ENCODE measurements around the gene HOXD11.

Gene HOXD11

DNA sequence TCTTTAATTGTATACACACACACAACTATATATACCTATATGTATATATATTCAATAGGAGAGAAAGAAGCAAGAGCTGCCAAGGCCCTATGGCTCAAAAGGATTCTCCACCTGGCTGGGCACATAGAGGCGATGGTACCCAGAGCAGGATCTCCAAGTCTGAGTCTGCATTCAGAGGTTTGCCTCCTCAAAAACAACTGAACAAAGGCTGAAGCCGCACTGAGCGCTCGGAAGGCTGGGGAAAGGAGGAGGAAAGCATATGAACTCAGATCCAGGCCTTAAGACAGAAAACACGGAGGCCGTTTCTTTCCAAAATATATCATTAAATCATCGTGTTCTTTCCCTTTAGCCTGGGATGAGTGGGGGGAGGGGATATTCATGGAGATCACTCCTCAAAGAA is 3.9 kb upstream of the HOXD11 start:
- no peak overlapping the region for H3K27ac ChIP-seq
- H3K4me3 ChIP-seq = no peak overlapping the region
- no peak for DNase-seq (ENCODE audit: low spot score)
- TF ChIP-seq, protein P1, sequence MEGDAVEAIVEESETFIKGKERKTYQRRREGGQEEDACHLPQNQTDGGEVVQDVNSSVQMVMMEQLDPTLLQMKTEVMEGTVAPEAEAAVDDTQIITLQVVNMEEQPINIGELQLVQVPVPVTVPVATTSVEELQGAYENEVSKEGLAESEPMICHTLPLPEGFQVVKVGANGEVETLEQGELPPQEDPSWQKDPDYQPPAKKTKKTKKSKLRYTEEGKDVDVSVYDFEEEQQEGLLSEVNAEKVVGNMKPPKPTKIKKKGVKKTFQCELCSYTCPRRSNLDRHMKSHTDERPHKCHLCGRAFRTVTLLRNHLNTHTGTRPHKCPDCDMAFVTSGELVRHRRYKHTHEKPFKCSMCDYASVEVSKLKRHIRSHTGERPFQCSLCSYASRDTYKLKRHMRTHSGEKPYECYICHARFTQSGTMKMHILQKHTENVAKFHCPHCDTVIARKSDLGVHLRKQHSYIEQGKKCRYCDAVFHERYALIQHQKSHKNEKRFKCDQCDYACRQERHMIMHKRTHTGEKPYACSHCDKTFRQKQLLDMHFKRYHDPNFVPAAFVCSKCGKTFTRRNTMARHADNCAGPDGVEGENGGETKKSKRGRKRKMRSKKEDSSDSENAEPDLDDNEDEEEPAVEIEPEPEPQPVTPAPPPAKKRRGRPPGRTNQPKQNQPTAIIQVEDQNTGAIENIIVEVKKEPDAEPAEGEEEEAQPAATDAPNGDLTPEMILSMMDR (IDR thresholded peaks at IDR 0.05) = no peak

DNA sequence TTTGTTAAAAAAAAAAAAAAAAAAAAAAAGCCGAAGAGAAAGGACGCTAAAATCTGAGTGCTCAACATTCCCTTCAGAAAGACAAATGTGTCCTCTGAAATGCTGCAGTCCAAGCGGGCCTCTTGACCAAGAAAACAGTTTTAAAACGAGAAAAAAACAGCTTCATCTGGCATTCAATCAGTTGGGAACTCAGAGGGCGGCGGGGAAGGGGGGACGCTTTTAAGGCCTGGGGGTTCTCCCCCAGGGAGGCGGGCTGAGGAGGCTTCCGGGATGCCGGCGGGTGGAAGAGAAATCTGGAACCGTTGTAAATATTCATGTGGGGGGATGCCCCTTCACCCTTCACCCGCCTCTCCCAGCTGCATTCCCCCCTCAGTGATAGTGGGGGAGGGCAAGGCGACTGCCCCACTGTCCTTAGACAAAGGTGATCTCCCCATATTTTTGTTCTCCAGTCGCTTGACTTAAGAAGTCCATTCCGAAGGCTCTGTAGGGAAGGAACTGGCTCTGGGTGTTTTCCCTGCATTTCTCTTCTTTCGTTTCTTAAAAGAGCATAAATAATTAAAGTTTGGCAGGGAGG is 3.3 kb upstream of the HOXD11 start:
- no peak for DNase-seq (ENCODE audit: low spot score)
- TF ChIP-seq, protein P1 (IDR thresholded peaks at IDR 0.05) = no peak
- Histone ChIP-seq H3K4me3 (peak overlapping the region; percentile 53), H3K27ac (no peak overlapping the region)

DNA sequence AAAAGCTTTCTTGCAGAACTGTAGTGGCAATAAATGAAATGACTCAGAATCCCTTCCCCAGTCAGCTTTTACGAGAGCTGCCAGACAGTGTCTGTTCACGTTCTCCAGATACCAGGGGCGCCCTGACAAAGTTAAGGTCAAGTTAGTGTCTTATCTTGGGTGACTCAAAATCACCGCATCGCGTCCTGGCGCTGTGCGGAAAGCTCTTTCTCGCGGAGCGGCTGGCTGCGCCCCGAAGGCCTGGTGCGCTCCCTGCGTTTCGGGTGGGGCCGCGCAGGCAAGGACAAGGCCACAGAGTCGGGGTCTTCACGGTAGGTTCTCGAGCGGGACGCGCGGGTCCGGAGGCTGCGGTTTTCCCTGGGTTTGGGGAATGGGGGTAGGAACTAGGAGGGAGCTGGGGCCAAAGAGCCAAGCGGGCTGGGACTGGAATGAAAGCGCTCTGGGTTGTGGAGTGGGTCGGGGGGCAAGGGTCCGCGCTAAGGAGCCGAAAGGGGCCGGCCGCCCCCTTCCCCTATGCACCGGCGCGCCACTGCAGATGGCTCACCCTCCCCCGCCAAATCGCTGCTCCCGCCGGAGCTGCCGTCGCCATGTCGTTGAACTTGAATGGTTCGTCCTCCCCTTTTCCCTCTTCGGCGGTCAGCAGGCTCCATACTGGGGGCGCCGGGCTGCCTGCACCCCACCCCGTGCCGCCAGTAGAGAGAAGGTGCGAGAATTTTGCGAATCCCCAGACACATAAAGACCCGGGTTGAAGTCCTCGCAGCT is 2.6 kb upstream of the HOXD11 start:
- Histone ChIP-seq H3K4me3 (peak overlapping the region; percentile 53), H3K27ac (no peak overlapping the region)
- TF ChIP-seq, protein P1 (IDR thresholded peaks at IDR 0.05) = no peak
- no peak for DNase-seq (ENCODE audit: low spot score)

DNA sequence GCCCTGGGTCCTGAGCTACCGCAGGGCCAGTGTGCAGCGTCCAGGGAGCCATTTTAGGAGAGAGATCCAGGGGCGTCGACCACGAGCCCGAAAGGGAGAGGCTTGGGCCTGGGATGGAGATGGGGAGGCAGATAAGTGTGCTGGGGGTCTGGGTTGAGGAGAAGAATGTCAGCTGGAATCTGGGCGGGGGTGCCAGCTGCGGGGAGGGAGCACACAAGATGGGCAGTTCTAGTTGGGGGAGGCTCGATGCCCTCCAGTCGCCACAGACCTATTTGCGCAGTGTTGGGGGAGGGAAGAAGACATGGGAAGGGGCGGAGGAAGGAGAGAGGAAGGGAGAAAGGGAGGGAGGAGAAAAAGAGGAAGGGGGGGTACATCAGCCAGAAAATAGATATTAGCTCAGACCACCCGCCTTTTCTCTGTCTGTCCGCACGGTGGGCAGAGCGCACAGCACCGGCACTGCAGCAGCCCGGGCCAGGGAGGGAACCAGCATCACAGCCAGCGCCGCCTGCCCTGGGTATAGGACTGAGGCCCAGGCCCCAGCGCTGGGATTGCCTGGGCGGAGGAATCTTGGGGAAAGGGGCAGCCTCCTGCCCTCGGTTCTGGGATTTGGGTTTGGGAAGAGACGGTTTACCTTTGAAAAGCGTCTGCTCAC is 1.9 kb upstream of the HOXD11 start:
- peak overlapping the region; percentile 53 for H3K4me3 ChIP-seq
- TF ChIP-seq, protein P1 (IDR thresholded peaks at IDR 0.05) = no peak
- H3K27ac ChIP-seq = no peak overlapping the region
- DNase-seq (ENCODE audit: low spot score) = no peak

DNA sequence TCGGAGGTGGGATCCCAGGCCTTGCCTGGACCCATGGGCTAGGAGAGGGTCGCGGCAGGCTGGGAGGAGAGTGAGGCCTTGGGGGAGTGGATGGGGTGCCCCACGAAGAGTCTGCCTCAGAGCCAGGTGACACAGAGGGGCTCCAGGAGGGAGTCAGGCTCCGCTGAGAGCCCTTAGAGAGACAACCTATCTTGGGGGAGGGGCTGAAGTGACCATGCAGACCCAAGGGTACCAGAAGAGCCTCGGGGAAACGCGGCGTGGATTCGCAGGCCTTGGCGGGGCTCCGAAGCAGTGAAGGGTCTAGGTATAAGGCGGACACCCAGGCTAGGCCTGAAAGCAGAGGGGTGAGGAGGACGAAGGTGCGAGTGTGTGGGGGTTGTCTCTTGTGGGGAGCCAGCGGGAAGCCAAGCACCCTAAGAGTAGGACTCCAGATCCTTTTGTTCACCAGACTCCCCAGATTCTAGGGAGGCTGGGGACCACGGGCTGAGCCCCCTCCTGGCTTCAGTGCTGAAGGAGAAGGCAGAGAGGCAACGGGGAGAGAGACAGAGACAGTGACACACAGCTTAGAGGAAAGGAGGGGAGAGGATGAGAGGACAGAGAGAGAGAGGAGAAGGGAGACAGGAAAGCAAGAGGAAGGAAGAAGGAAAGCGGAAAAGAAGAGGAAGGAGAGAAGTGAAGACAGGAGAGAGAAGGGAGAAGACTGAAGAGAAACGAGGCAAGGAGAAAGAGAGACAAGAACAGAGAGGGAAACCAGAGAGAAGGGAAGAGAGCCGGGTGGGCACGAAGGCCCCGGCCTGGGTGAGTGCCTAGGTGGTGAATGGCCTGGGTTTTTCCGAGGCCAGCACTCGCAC is 1.1 kb upstream of the HOXD11 start:
- H3K27ac ChIP-seq = no peak overlapping the region
- DNase-seq (ENCODE audit: low spot score) = no peak
- H3K4me3 ChIP-seq = peak overlapping the region; percentile 67
- TF ChIP-seq, protein P1 (IDR thresholded peaks at IDR 0.05) = no peak

DNA sequence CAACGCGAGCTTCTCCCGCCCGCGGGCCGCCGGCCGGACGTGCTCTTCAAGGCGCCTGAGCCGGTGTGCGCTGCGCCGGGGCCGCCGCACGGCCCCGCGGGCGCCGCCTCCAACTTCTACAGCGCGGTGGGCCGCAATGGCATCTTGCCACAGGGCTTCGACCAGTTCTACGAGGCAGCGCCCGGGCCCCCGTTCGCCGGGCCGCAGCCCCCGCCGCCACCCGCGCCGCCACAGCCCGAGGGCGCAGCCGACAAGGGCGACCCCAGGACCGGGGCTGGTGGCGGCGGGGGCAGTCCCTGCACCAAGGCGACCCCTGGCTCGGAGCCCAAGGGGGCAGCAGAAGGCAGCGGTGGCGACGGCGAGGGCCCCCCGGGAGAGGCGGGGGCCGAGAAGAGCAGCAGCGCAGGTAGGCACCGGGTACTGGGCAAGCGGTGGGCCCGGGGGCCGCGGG is 676 bp downstream of the HOXD11 start:
- TF ChIP-seq, protein P1 (IDR thresholded peaks at IDR 0.05) = no peak
- no peak for DNase-seq (ENCODE audit: low spot score)
- no peak overlapping the region for H3K27ac ChIP-seq
- H3K4me3 ChIP-seq = peak overlapping the region; percentile 67

Measured in coronary artery (tissue), 2 donors.